SU-DHL-6 (cell line): ENCODE data around the gene BOD1L1.

Experiments
- EZH2phosphoT487 ChIP-seq: fragments of 200-600 bp; sonication (generic), shearing (Covaris generic); conservative IDR thresholded peaks from 2 replicates; pipeline ENCODE4 v1.6.1; 2018; ENCODE audit warnings: mild to moderate bottlenecking, antibody characterized with exemption, low read length, moderate library complexity, mixed read lengths
- TF ChIP-seq, protein P1 (sequence below): fragments of 200-600 bp; sonication (generic); IDR thresholded peaks from one replicate; pipeline ENCODE4 v1.5.1; 2017; ENCODE audit warnings: antibody characterized with exemption, mild to moderate bottlenecking, low read length, moderate library complexity; ENCODE audit not compliant: insufficient read depth, poor library complexity, severe bottlenecking

GRCh38 chr4:13546142-13546940 is 81.2 kb downstream of the BOD1L1 start:
- TF ChIP-seq, protein P1, sequence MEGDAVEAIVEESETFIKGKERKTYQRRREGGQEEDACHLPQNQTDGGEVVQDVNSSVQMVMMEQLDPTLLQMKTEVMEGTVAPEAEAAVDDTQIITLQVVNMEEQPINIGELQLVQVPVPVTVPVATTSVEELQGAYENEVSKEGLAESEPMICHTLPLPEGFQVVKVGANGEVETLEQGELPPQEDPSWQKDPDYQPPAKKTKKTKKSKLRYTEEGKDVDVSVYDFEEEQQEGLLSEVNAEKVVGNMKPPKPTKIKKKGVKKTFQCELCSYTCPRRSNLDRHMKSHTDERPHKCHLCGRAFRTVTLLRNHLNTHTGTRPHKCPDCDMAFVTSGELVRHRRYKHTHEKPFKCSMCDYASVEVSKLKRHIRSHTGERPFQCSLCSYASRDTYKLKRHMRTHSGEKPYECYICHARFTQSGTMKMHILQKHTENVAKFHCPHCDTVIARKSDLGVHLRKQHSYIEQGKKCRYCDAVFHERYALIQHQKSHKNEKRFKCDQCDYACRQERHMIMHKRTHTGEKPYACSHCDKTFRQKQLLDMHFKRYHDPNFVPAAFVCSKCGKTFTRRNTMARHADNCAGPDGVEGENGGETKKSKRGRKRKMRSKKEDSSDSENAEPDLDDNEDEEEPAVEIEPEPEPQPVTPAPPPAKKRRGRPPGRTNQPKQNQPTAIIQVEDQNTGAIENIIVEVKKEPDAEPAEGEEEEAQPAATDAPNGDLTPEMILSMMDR = no peak
- no peak for TF ChIP-seq EZH2phosphoT487
